ENCODE results near the gene NUCB1.
"Not testable (repeated sequence)": the region's sequence is repeated elsewhere in the genome, so short reads cannot be mapped to it uniquely, and the experiment has no call there.

Gene NUCB1

GRCh38 chr19:48906324-48906723, 6.2 kb downstream of the NUCB1 start:
- DNase-seq, result no peak

- no peak for DNase-seq
Measured at GRCh38 chr19:48907671-48908070, 7.6 kb downstream of the NUCB1 start.

GRCh38 chr19:48909424-48910077, 9.4 kb downstream of the NUCB1 start:
- DNase-seq, result not testable (repeated sequence)

GRCh38 chr19:48910803-48911202, 10.7 kb downstream of the NUCB1 start:
- DNase-seq, result no peak

GRCh38 chr19:48913114-48913889, 13.2 kb downstream of the NUCB1 start:
- peak in 1 of 2 donors; percentile 13 for DNase-seq

GRCh38 chr19:48914181-48914580, 14.1 kb downstream of the NUCB1 start:
- no peak for DNase-seq

- no peak for DNase-seq
Measured at GRCh38 chr19:48915757-48916156, 15.6 kb downstream of the NUCB1 start.

GRCh38 chr19:48918071-48918470, 18.0 kb downstream of the NUCB1 start:
- DNase-seq, result no peak

GRCh38 chr19:48918801-48919247, 18.7 kb downstream of the NUCB1 start:
- DNase-seq, result no peak

GRCh38 chr19:48919271-48919670, 19.2 kb downstream of the NUCB1 start:
- not testable (repeated sequence) for DNase-seq

GRCh38 chr19:48920949-48921348, 20.8 kb downstream of the NUCB1 start:
- DNase-seq, result no peak

- DNase-seq, result no peak
Measured at GRCh38 chr19:48921721-48922500, 21.8 kb downstream of the NUCB1 start.

- DNase-seq, result no peak
Measured at GRCh38 chr19:48922548-48923490, 22.7 kb downstream of the NUCB1 start.

GRCh38 chr19:48925240-48925843, 25.2 kb downstream of the NUCB1 start:
- DNase-seq, result no peak

GRCh38 chr19:48925890-48926289, 25.8 kb downstream of the NUCB1 start:
- not testable (repeated sequence) for DNase-seq

GRCh38 chr19:48926909-48927308, 26.8 kb downstream of the NUCB1 start:
- peak in 1 of 2 donors; percentile 11 for DNase-seq

GRCh38 chr19:48927692-48928091, 27.6 kb downstream of the NUCB1 start:
- DNase-seq, result not testable (repeated sequence)

- DNase-seq, result no peak
Measured at GRCh38 chr19:48928164-48929025, 28.3 kb downstream of the NUCB1 start.

GRCh38 chr19:48933382-48933932, 33.3 kb downstream of the NUCB1 start, which contains the start of gene DHDH:
Gene DHDH (plus strand): TSS chr19:48933699. CDS start chr19:48933722, 23 bp downstream.
- peak; percentile 78 for DNase-seq

GRCh38 chr19:48934837-48935236, 34.7 kb downstream of the NUCB1 start:
- DNase-seq, result no peak
